Adipocyte (in vitro differentiated cells): ENCODE results near the gene PIRT.
"Not testable (repeated sequence)": the region's sequence is repeated elsewhere in the genome, so short reads cannot be mapped to it uniquely, and the experiment has no call there.

Experiments
- DNase-seq: peaks from one replicate; pipeline ENCODE4 v3.0.0-alpha.2; 2015; ENCODE audit warnings: low read depth
- H3K27me3 ChIP-seq: replicated peaks from 2 replicates; pipeline ENCODE4 v1.7.0; 2013; ENCODE audit warnings: mild to moderate bottlenecking, low read length, moderate library complexity; ENCODE audit not compliant: control insufficient read depth, insufficient read depth
- H3K36me3 ChIP-seq: 2 replicates; pipeline ENCODE4 v1.7.0; 2013; ENCODE audit warnings: low read length, mild to moderate bottlenecking, moderate library complexity; ENCODE audit not compliant: control insufficient read depth, insufficient read depth, severe bottlenecking
- H3K4me1 ChIP-seq: 2 replicates; pipeline ENCODE4 v1.7.0; 2013; ENCODE audit warnings: mild to moderate bottlenecking, low read length, moderate library complexity; ENCODE audit not compliant: control insufficient read depth, insufficient read depth
- H3K4me3 ChIP-seq: 2 replicates; pipeline ENCODE4 v1.7.0; 2013; ENCODE audit warnings: mild to moderate bottlenecking, low read length, moderate library complexity
- H3K9ac ChIP-seq: 2 replicates; pipeline ENCODE4 v1.7.0; 2013; ENCODE audit warnings: mild to moderate bottlenecking, low read length, moderate library complexity
- H3K9me3 ChIP-seq: 2 replicates; pipeline ENCODE4 v1.7.0; 2013; ENCODE audit warnings: mild to moderate bottlenecking, low read length, moderate library complexity; ENCODE audit not compliant: control insufficient read depth

Gene PIRT

GRCh38 chr17:10837921-10838320 lies at the start of gene PIRT:
PIRT (minus strand) TSS chr17:10838087; CDS start chr17:10825645, 12,442 bp downstream.
- H3K27me3 ChIP-seq = peaks cover 10% of the 10 kb centered on the region
- H3K9me3 ChIP-seq = no peaks in the 10 kb centered on the region
- H3K4me1 ChIP-seq = no peaks in the 10 kb centered on the region
- DNase-seq = no peak
- H3K9ac ChIP-seq = no peak within 1 kb of the TSS
- H3K36me3 ChIP-seq = no peaks in the 10 kb centered on the region
- H3K4me3 ChIP-seq = no peak within 1 kb of the TSS

GRCh38 chr17:10881959-10882358 lies 44.1 kb upstream of the PIRT start:
- Histone ChIP-seq H3K4me3 (no peak overlapping the region), H3K36me3 (no peaks in the 10 kb centered on the region), H3K9me3 (peaks cover 6% of the 10 kb centered on the region), H3K9ac (no peak overlapping the region), H3K4me1 (no peaks in the 10 kb centered on the region), H3K27me3 (peaks cover 48% of the 10 kb centered on the region)
- DNase-seq = no peak

- Histone ChIP-seq H3K4me1 (no peaks in the 10 kb centered on the region), H3K9ac (no peak overlapping the region), H3K36me3 (no peaks in the 10 kb centered on the region), H3K4me3 (no peak overlapping the region), H3K27me3 (peaks cover 51% of the 10 kb centered on the region), H3K9me3 (peaks cover 1% of the 10 kb centered on the region)
- no peak for DNase-seq
Observed at GRCh38 chr17:10879190-10879836, 41.4 kb upstream of the PIRT start.

- no peaks in the 10 kb centered on the region for H3K4me1 ChIP-seq
- no peak overlapping the region for H3K4me3 ChIP-seq
- no peaks in the 10 kb centered on the region for H3K9me3 ChIP-seq
- no peak overlapping the region for H3K9ac ChIP-seq
- peaks cover 43% of the 10 kb centered on the region for H3K27me3 ChIP-seq
- peak; percentile 48 for DNase-seq
- H3K36me3 ChIP-seq = no peaks in the 10 kb centered on the region
Observed at GRCh38 chr17:10875984-10876555, 38.2 kb upstream of the PIRT start.

GRCh38 chr17:10875430-10875851 lies 37.6 kb upstream of the PIRT start:
- Histone ChIP-seq H3K27me3 (peaks cover 42% of the 10 kb centered on the region), H3K36me3 (no peaks in the 10 kb centered on the region), H3K4me1 (no peaks in the 10 kb centered on the region), H3K9me3 (no peaks in the 10 kb centered on the region), H3K9ac (no peak overlapping the region), H3K4me3 (no peak overlapping the region)
- DNase-seq = peak; percentile 13

- no peaks in the 10 kb centered on the region for H3K36me3 ChIP-seq
- H3K4me3 ChIP-seq = no peak overlapping the region
- no peak for DNase-seq
- H3K4me1 ChIP-seq = no peaks in the 10 kb centered on the region
- peaks cover 3% of the 10 kb centered on the region for H3K9me3 ChIP-seq
- H3K27me3 ChIP-seq = peaks cover 25% of the 10 kb centered on the region
- no peak overlapping the region for H3K9ac ChIP-seq
Observed at GRCh38 chr17:10871914-10872313, 34.0 kb upstream of the PIRT start.

GRCh38 chr17:10870336-10871050 lies 32.6 kb upstream of the PIRT start:
- DNase-seq = no peak
- Histone ChIP-seq H3K4me1 (no peaks in the 10 kb centered on the region), H3K27me3 (peaks cover 29% of the 10 kb centered on the region), H3K9ac (no peak overlapping the region), H3K4me3 (no peak overlapping the region), H3K9me3 (peaks cover 4% of the 10 kb centered on the region), H3K36me3 (no peaks in the 10 kb centered on the region)

- peaks cover 29% of the 10 kb centered on the region for H3K27me3 ChIP-seq
- H3K4me3 ChIP-seq, DNase-seq, H3K9ac ChIP-seq, H3K9me3 ChIP-seq, H3K36me3 ChIP-seq, H3K4me1 ChIP-seq: not testable (repeated sequence)
Observed at GRCh38 chr17:10868744-10869143, 30.9 kb upstream of the PIRT start.

GRCh38 chr17:10859051-10859450 lies 21.2 kb upstream of the PIRT start:
- Histone ChIP-seq H3K9ac (no peak overlapping the region), H3K4me3 (no peak overlapping the region), H3K9me3 (peaks cover 3% of the 10 kb centered on the region), H3K4me1 (no peaks in the 10 kb centered on the region), H3K27me3 (peaks cover 7% of the 10 kb centered on the region), H3K36me3 (no peaks in the 10 kb centered on the region)
- DNase-seq = no peak

- no peaks in the 10 kb centered on the region for H3K4me1 ChIP-seq
- peaks cover 3% of the 10 kb centered on the region for H3K9me3 ChIP-seq
- peaks cover 7% of the 10 kb centered on the region for H3K27me3 ChIP-seq
- H3K36me3 ChIP-seq = no peaks in the 10 kb centered on the region
- no peak overlapping the region for H3K4me3 ChIP-seq
- no peak for DNase-seq
- no peak overlapping the region for H3K9ac ChIP-seq
Observed at GRCh38 chr17:10857976-10858375, 20.1 kb upstream of the PIRT start.

- not testable (repeated sequence) for H3K9ac ChIP-seq, H3K4me3 ChIP-seq, DNase-seq, H3K36me3 ChIP-seq, H3K4me1 ChIP-seq
- Histone ChIP-seq H3K9me3 (peaks cover 23% of the 10 kb centered on the region), H3K27me3 (peaks cover 10% of the 10 kb centered on the region)
Observed at GRCh38 chr17:10846636-10847035, 8.7 kb upstream of the PIRT start.
